Activated T-helper 9 cell treated with anti-CD3 and anti-CD28 coated beads, Interleukin-2, amount 50 U/mL, for 16 hours (primary cell): ENCODE data around the gene DHCR24.

Experiments used
- DNase-seq: peaks from one replicate; pipeline ENCODE4 v3.0.0-alpha.2; 2020; ENCODE audit warnings: low read depth

DHCR24 gene

GRCh38 chr1:54846301-54846700 is 40.7 kb downstream of the DHCR24 start:
- DNase-seq: no peak

DNA sequence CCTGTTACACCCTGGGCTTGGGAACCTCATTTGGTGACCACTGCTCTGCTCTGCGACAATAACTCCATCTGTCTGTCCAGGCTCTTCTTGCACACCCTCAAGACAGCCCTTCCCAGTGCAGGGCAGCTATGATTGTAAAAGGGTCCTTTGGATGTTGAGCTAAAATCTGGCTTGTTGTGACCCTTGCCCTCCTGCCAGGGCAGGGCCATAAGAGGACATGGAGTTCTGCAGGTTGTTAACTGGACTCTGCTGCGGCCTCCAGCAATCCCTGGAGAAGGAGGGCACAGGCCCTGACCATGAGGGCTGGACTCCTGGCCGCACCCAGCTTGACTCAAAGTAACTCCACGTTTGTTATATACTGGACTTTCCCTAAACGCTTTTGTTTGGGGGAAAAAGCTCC is 41.2 kb downstream of the DHCR24 start:
- DNase-seq: no peak

- DNase-seq: no peak
Measured at GRCh38 chr1:54844564-54844963, 42.4 kb downstream of the DHCR24 start.

- no peak for DNase-seq
Measured at GRCh38 chr1:54843449-54843848, 43.5 kb downstream of the DHCR24 start.

DNA sequence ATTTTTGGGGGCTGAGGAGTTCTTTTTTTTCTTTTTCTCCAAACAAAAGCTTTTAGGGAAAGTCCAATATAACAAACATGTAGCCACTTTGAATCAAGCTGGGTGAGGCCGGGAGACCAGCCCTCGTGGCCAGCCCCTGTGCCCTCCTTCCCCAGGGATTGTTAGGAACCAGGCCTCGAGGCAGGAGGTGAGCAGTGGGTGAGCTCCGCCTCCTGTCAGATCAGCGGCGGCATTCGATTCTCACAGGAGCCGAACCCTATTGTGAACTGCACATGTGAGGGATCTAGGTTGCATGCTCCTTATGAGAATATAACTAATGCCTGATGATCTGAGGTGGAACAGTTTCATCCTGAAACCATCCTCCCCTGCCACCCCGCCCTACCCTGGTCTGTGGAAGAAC is 44.0 kb downstream of the DHCR24 start:
- no peak for DNase-seq

- DNase-seq: no peak
Measured at GRCh38 chr1:54842206-54842915, 44.6 kb downstream of the DHCR24 start.

DNA sequence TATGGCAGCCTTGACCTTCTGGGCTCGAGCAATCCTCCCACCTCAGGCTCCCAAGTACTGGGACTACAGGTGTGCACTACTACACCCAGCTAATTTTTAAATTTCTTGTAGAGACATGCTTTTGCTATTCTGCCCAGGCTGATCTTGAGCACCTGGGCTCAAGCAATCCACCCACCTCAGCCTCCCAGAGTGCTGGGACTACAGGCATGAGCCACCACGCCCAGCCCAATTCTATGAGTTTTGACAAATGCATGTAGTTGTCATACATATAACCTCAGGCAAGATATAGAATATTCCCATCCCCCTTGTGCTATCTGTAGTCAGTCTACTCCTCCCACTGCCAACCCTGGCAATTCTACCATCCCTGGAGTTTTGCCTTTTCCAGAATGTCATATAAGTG is 47.2 kb downstream of the DHCR24 start:
- no peak for DNase-seq

DNA sequence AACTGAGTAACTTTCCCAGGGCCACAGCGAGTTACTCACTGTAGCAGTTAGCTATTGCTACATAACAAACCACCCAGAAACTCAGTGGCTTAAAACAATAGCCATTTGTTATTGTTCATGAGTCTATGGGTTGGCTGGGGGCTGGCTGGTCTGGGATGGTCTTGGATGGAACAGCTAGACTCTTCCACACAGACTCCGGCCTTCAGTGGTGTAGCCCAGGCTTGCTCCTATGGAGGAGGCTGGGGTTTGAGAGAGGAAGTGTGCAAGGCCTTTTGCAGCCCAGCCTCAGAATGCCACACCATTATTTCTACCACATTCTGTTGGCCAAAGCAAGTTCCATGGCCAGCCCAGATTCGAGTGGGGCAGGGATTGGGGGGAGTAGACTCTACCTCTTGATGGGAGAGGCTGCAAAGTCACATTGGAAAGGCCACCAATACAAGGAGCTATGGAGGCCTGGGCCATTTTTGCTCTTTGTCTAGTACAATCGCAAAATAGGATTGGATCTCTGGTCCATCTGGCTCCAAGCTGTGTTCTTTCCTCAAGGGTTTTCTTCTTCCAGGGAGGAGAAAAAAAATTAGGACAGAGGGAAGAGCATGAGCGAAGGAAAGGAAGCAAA is 48.3 kb downstream of the DHCR24 start:
- DNase-seq: no peak

DNA sequence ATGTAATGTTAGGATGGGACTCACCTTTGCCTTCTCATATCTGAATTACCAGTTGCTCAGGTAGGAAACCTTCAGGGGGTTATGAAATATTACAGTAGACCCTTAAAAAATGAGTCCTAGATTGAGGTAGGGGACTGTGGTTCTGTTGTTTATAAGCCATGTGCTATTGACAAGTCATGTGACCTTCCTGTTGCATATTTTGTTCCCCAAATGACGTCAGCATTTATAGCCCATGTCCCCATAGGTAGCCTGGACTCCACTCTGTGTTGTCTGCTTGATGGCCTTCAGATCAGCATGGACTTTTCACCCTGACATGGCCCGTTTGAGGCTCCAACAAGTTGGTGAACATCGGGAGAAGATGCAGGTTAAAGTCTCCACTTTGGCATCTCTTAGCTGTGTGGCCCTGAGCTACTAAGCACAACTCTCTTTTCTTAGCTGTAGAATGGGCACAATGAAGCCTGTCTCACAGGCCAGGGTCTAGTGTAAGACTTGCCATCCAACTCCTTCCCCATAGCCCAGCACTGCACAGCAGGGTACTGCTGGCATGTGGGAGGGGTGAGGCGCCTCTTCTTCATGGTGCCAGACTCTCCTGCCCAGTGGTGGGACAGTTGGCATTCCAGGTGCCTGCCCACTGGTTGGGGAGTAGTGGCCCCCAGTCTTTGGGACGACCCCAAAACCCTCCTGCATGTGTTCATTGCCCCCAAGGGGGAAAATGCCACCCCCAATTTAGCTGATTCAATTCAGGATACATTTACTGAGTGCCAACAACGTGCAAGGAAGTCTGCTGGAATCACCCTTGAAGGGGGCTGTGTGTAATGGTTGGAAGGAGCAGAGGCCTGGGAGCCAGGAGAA is 49.8 kb downstream of the DHCR24 start:
- no peak for DNase-seq

DNA sequence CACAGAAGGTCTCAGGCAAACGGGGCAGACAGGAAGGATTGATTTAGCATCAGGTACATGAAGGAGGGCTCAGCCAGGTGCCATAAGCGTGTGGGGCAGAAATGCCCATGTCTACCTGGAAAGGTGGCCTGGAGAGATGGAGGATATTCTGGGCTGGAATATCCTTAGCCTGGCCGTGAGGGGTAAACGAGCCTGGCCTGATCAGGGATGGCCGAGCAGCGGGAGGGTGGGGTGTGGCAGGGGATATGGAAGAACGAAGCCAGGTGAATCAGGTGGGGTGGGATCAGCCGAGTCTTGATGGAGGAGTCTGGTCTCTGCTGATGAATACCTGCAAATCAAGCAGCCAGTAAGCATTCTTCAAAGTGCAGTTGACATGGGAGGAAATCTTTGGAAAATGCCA is 50.4 kb downstream of the DHCR24 start:
- DNase-seq: no peak

GRCh38 chr1:54835970-54836369 is 51.0 kb downstream of the DHCR24 start:
- no peak for DNase-seq

- DNase-seq: no peak
Measured at GRCh38 chr1:54835131-54835898, 51.7 kb downstream of the DHCR24 start.

GRCh38 chr1:54834007-54834541 is 52.9 kb downstream of the DHCR24 start:
- no peak for DNase-seq

- no peak for DNase-seq
Measured at GRCh38 chr1:54833121-54833520, 53.9 kb downstream of the DHCR24 start.

GRCh38 chr1:54826226-54826816 is 60.7 kb downstream of the DHCR24 start:
- DNase-seq: no peak

GRCh38 chr1:54825696-54826095 is 61.3 kb downstream of the DHCR24 start:
- no peak for DNase-seq

GRCh38 chr1:54823670-54824069 is 63.3 kb downstream of the DHCR24 start:
- DNase-seq: no peak

- no peak for DNase-seq
Measured at GRCh38 chr1:54819733-54820132, 67.3 kb downstream of the DHCR24 start.

DNA sequence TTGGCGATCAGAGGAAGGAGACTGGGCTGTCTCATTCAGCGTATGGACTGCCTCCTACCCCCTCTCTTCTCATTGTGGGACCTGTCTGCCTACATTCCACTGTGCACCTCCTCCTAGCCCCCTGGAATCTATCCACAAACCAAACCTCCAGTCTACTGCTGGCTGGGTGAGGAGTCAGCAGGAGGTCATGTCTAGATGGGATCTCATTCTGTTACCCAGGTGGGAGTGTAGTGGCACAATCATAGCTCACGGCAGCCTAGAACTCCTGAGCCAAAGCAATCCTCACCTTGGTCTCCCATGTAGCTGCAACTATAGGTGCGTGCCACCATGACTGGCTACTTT is 67.8 kb downstream of the DHCR24 start:
- DNase-seq: no peak

DNA sequence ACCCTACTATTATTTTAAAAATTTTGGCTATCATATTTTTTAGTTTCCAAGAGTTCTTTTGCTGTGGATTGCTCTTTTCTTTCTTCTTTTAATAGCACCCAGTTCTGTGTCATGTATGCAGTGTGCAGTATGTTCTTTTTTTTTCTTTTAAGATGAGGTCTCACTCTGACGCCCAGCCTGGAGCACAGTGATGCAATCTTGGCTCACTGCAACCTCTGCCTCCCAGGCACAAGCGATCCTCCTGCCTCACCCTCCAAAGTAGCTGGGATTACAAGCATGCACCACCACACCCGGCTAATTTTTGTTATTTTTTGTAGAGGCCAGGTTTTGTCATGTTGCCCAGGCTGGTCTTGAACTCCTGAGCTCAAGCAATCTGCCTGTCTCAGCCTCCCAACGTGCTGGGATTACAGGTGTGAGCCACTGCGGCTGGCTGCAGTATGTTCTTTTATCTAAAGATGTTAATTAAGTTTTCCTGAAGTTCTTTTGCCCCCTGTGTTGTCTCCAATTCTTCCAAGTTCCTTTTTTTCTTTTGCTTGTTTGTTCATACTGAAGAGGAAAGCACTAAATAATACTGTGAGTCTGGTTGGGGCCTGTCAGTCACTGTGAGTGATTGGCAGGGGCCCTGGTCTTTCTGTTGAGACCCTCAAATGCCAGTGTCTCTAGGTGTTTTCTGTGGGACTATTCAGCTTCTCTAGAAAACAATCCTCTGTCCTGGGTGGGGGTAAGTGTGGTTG is 68.4 kb downstream of the DHCR24 start:
- no peak for DNase-seq

- no peak for DNase-seq
Measured at GRCh38 chr1:54816951-54817350, 70.0 kb downstream of the DHCR24 start.
